ENCODE data around the gene SMCO4. TPM values are rescaled to one million over a fixed set of nuclear protein-coding genes. Genes with fewer than 3 reads are reported as not detected.

SMCO4 gene
- total and polyA plus RNA-seq, 2 experiments from 2014 or later: 62.9 to 85.4 TPM

- Histone ChIP-seq H3K36me3 (no peaks in the 10 kb centered on the region), H3K9me3 (ENCODE audit: low read depth) (no peaks in the 10 kb centered on the region), H3K4me1 (ENCODE audit: low read depth) (peaks cover 51% of the 10 kb centered on the region), H3K27me3 (no peaks in the 10 kb centered on the region), H3K27ac (no peak overlapping the region), H3K4me3 (no peak overlapping the region)
- TF ChIP-seq CTCF (IDR thresholded peaks at IDR 0.05; ENCODE audit: low read depth, low read length): no peak
- DNase-seq (ENCODE audit: low read depth in 1 of 2, low spot score in 1 of 2): no peak
Measured at GRCh38 chr11:93493252-93493897, 49.8 kb downstream of the SMCO4 start.

DNA sequence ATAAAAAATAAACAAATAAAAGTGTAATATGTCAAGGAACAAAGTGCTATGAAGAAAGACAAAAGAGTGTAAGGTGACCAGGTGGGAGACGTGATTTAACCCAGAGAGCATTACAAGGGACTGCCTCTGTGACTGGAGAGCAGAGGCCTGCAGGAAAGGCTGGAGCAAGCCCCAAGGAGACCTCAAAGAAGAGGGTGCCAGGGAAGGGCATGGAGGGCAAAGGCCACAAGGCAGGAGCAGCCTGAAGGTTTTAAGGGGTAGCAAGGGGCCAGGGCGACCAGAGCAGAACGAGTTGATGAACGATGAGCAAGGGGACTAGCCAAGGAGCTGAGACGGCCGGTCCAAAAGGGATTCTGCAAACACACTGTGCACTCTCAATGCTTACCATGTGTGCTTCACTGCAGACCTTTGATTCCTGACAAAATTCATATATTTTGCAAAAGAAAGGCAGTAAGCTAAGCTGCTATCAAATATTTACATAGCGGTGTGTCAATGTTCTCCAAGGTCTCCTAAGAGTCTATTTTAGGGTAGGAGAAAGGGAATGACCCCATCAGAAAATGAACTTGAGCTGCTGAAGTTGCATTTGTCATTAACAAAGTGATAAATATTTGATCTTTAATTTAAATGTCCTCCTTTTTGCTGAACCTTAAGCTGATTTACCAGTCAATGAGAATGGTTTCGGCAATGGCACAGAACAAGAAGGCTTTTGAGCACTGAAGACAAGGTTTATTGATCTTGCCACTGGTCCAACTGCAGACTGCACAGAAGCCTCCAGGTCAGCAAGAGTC lies 50.5 kb downstream of the SMCO4 start:
- H3K36me3 ChIP-seq: no peaks in the 10 kb centered on the region
- no peaks in the 10 kb centered on the region for H3K27me3 ChIP-seq
- H3K4me3 ChIP-seq: no peak overlapping the region
- H3K9me3 ChIP-seq (ENCODE audit: low read depth): no peaks in the 10 kb centered on the region
- DNase-seq (ENCODE audit: low read depth in 1 of 2, low spot score in 1 of 2): no peak
- peaks cover 55% of the 10 kb centered on the region for H3K4me1 ChIP-seq (ENCODE audit: low read depth)
- TF ChIP-seq CTCF (IDR thresholded peaks at IDR 0.05; ENCODE audit: low read depth, low read length): no peak
- H3K27ac ChIP-seq: peak overlapping the region; percentile 40

DNA sequence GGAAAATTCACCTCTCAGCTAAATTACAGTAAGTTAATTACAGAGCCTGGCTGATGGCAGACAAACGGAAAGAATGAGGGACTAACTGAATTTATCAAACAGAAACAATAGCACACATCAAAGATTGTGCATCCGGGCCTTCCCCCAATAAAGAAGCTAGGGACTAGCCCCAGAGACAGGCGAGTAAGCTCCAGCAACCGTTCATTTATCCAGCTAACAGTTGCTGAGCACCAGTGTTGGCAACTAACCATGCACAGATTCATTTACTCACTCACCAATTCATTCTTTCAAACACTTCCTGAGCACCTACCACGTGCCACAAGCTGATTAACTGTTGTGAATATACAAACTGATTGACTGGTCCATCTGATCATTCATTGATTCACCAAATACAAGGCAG lies 51.2 kb downstream of the SMCO4 start:
- no peak for TF ChIP-seq CTCF (IDR thresholded peaks at IDR 0.05; ENCODE audit: low read depth, low read length)
- no peaks in the 10 kb centered on the region for H3K9me3 ChIP-seq (ENCODE audit: low read depth)
- no peaks in the 10 kb centered on the region for H3K36me3 ChIP-seq
- H3K27ac ChIP-seq: peak overlapping the region; percentile 40
- H3K4me1 ChIP-seq (ENCODE audit: low read depth): peaks cover 55% of the 10 kb centered on the region
- no peaks in the 10 kb centered on the region for H3K27me3 ChIP-seq
- H3K4me3 ChIP-seq: no peak overlapping the region
- no peak for DNase-seq (ENCODE audit: low read depth in 1 of 2, low spot score in 1 of 2)

GRCh38 chr11:93490996-93491618 lies 52.1 kb downstream of the SMCO4 start:
- no peak for TF ChIP-seq CTCF (IDR thresholded peaks at IDR 0.05; ENCODE audit: low read depth, low read length)
- Histone ChIP-seq H3K27me3 (no peaks in the 10 kb centered on the region), H3K36me3 (no peaks in the 10 kb centered on the region), H3K4me1 (ENCODE audit: low read depth) (peaks cover 64% of the 10 kb centered on the region), H3K9me3 (ENCODE audit: low read depth) (no peaks in the 10 kb centered on the region), H3K4me3 (no peak overlapping the region), H3K27ac (peak overlapping the region; percentile 31)
- DNase-seq (ENCODE audit: low read depth in 1 of 2, low spot score in 1 of 2): no peak

GRCh38 chr11:93489841-93490240 lies 53.4 kb downstream of the SMCO4 start:
- no peaks in the 10 kb centered on the region for H3K9me3 ChIP-seq (ENCODE audit: low read depth)
- peaks cover 77% of the 10 kb centered on the region for H3K4me1 ChIP-seq (ENCODE audit: low read depth)
- no peak for TF ChIP-seq CTCF (IDR thresholded peaks at IDR 0.05; ENCODE audit: low read depth, low read length)
- peak overlapping the region; percentile 88 for H3K27ac ChIP-seq
- no peak overlapping the region for H3K4me3 ChIP-seq
- DNase-seq (ENCODE audit: low read depth in 1 of 2, low spot score in 1 of 2): no peak
- no peaks in the 10 kb centered on the region for H3K36me3 ChIP-seq
- no peaks in the 10 kb centered on the region for H3K27me3 ChIP-seq
